CD4-positive, alpha-beta T cell treated with Interleukin-21 for 1 hour (primary cell): ENCODE data around the gene PYGB.
"Not testable (repeated sequence)": the region's sequence is repeated elsewhere in the genome, so short reads cannot be mapped to it uniquely, and the experiment has no call there.

Experiments used
- DNase-seq: peaks from one replicate; pipeline ENCODE4 v3.0.0-alpha.2; 2020

PYGB gene

DNA sequence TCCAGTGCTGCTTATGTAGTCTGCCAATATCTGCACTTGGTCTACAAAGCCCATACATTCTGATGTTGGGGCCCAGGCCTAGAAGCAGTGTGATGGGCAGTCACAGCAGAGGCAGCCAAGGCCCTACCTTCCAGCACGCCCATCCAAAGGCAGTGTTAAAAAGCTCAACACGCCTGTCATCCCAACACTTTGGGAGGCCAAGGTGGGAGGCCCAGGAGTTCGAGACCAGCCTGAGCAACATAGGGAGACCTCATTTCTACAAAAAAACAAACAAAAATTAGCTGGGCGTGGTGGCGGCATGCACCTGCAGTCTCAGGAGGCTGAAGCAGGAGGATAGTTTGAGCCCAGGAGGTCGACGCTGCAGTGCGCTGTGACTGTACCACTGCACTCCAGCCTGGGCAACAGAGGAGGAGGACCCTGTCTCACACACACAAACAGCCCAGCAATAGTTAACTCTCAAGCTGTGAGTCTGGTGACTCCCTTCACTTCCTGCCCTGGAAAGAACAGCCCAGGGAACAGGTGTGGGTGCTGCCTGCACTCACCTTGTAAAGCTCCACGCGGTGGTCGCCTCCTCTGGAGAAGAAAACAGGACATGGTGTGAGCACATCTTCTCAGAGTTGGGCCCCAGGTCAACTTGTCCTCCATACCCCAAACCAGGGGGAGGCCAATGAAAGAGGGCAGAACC, 68.8 kb downstream of the PYGB start:
- DNase-seq, result no peak

DNA sequence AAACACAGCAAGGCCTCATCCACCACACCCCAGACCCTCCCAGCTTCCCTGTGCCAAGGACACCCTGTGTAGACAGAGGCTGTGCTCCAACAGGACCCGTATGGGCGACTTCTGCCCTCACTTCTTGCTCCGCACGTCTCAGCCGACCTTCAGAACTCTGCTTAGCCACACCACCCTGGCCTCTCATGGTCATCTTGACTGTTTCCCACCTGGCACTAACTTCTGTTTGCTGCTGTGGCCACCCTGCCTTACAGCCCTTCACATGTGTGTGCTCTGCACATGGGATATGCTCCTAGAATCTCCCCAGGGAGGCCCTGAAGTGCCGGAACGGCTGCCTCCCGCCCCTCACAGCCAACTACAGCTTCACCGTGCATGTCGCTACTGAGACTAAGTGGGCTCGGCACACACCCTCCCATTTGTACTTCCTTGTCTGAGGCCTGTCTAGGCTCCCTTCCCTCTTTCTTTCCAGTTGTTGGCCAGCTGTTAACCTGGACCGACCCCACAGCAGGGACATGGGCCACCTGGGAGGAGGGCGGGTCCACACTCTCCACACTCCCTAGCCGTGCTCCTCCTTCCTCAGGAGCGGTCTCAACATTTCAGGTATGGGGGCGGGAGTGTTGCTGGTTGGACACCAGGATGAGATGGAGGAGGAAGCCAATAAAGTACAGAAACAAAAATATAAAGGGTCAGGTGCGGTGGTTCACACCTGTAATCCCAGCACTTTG, 69.6 kb downstream of the PYGB start:
- DNase-seq, result no peak

DNA sequence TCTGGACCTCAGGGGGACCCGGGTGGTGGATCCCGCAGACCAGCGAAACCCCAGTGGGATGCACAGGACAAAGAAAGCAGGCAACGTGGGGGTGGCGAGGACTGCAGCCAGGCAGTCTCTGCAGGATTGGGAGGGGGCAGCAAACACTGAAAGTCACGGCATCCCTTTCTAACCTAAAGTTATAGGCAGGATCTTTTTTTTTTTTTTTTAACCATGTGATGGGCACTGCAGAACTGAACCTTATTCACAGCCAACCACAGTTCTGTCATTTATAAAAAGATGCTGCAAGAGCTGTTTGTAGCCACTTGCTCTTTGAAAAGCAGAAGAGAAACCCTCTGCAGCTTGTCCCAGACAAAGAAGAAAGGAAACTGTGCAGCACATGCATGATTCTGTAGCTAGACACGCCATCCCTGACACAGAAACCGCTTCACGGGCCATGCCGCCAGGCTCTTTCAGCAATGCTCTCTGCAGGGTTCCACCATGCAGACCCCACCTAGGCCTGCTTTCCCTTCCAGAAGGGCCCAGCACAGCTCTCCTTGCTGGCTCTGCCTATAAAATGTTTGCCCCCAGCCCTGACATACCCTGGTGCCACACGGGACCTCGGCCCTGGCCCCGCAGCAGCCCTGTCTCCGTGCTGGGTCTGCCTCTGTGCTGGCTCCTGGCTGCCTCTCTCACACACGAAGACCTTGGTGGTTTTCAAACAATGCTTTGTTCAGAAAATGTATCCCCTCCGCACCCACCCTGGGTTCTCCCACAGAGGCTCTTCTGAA, 70.8 kb downstream of the PYGB start:
- DNase-seq, result peak; percentile 16

GRCh38 chr20:25319241-25320034, 71.6 kb downstream of the PYGB start:
- no peak for DNase-seq

GRCh38 chr20:25320035-25320800, 72.3 kb downstream of the PYGB start:
- DNase-seq, result no peak

DNA sequence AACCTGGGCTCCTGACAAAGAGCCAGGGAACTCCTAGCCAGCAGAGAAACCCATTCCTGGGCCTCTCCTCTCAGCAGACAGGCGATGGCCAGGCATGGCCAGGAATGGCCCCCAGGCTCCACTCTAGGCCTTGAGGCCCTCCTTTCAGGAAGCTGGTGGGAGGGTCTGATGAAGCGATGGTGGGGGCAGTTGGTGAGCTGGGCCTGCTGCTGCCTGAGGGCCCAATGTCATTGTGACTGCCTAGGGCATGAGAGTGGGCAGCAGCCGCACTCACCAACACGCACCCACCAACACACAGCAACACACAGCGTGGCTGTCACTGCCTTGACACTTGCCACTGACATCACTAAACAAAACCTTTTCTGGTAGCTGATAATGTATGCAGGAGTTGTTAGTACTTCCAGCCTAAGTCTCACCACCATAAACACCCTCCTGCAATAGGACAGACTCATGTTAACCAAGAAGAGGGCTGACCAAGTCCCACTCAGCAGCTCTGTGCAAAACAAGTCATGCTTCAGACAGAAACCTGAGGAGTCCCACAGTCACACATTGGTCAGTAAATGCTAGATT, 73.5 kb downstream of the PYGB start:
- no peak for DNase-seq

- no peak for DNase-seq
Observed at GRCh38 chr20:25321991-25322390, 74.1 kb downstream of the PYGB start.

DNA sequence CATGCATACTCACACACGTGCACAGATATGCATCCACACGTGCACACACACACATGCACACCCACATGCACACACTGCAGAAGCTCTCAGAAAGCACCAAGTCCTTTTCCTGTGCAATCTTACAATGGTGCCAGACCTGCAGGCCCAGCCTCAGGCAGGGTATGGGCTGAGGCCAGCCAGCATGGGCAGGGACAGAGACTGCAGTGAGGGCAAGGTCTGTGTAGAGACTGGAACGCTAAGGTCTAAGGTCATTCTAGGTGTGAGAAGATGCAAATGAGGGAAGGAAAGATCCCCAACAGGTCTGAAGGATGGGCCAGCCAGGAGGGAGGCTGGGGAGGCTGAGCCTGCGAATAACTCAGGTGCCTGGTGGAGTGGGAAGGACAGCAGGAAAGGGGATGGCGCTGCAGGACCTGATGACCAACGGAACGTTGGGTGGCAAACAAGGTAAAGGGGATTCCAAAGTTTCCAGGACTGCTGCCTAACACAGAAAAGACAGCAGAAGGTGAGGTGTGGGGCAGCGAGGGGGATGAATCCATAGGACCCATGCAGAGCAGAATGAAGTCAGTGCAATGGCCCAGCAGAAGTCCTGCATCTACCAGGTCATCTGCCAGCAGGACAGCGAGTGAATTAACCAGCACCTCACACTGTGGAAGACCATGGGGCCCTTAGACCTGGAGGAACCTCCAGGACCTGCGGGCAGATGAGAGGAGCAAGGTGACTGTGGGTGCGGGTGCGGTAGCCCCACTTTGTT, 75.8 kb downstream of the PYGB start:
- no peak for DNase-seq

- DNase-seq, result no peak
Observed at GRCh38 chr20:25324412-25324811, 76.5 kb downstream of the PYGB start.

DNA sequence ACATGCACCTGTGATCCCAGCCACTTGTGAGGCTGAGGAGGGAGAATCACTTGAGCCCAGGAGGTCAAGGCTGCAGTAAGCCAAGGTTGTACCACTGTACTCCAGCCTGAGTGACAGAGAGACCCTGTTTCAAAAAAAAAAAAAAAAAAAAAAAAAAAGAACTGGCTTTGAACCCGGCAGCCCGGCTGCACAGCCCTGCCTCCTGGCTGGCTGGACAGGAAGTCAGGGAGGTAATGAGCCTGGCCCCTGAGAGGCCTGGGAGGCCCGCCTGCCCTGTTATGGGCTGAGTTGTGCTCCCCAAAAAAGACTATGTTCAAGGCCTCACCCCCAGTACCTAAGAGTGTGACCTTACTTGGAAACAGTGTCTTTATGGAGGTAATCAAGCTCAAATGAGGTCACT, 77.2 kb downstream of the PYGB start:
- no peak for DNase-seq

DNA sequence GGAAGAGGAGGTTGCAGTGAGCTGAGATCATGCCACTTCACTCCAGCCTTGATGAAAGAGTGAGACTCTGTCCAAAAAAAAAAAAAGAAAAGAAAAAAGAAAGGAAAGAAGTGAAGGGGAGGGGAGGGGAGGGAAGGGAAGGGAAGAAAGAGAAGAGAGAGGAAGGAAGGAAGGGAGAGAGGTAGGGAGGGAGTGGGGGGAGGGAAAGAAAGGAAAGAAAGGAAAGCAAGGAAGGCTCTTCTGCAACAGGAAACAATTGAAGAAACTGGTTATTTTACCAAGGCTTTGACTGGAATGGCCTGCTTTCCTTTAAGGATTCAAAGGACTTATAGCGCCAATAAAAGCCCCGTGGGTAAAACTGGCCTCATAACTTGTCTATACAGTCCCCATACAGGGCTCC, 78.1 kb downstream of the PYGB start:
- no peak for DNase-seq

- no peak for DNase-seq
Observed at GRCh38 chr20:25327521-25328235, 79.8 kb downstream of the PYGB start.

DNA sequence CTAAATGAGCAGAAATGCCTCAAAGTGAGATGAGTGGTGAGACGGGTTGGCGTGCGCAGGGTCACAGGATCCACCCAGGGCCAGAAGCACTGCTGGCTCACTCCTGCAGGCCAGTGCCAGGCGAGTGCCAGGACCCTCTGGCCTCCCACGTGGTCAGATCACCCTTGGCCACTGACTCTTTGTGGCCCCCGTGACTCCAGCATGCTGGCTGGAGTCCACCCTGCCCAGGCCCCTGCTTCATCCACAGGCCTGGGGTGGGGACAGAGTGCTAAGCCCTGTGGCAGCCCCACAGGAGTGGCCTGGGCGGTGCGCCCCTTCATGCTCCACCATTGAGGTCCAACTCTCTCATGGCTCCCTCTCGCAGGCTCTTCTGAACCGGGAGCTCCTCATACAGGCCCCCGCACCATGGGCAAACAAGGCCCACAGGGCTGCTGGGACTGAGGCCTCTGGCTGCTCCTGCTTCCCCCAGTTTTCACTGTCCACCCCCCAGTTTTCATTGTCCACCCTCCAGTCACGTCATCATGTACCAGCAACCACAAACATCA, 81.1 kb downstream of the PYGB start:
- DNase-seq, result no peak

- DNase-seq, result not testable (repeated sequence)
Observed at GRCh38 chr20:25334972-25335371, 87.1 kb downstream of the PYGB start.

GRCh38 chr20:25336561-25337422, 88.9 kb downstream of the PYGB start:
- DNase-seq, result no peak

GRCh38 chr20:25338112-25339023, 90.5 kb downstream of the PYGB start:
- no peak for DNase-seq

- DNase-seq, result no peak
Observed at GRCh38 chr20:25339608-25340007, 91.7 kb downstream of the PYGB start.

GRCh38 chr20:25340380-25340779, 92.5 kb downstream of the PYGB start:
- no peak for DNase-seq
